A549 (cell line): ENCODE results near the gene SWSAP1.
"Not testable (repeated sequence)": the region's sequence is repeated elsewhere in the genome, so short reads cannot be mapped to it uniquely, and the experiment has no call there.

Experiments used
- CHD2 ChIP-seq: fragments of 150-350 bp; IDR thresholded peaks from 2 replicates; pipeline ENCODE4 v1.6.1; 2014; ENCODE audit warnings: low read length; ENCODE audit not compliant: partially characterized antibody
- POLR2AphosphoS2 ChIP-seq: conservative IDR thresholded peaks from 2 replicates; pipeline ENCODE4 v1.6.1; 2012; ENCODE audit warnings: low read length, improper control_type of control experiment, inconsistent platforms
- RAD21 ChIP-seq, 2 experiments: fragments of >200 bp in 1 of 2; sonication (Bioruptor Twin) in 1 of 2; formaldehyde crosslinking in 1 of 2; IDR thresholded peaks in 1 of 2; conservative IDR thresholded peaks in 1 of 2; 2 replicates in 1 of 2; 3 replicates in 1 of 2; pipeline ENCODE4 v1.6.1; 2012 to 2018; ENCODE audit warnings: inconsistent platforms in 1 of 2
- REST ChIP-seq: fragments of 200-600 bp; sonication (generic); IDR thresholded peaks from 2 replicates; pipeline ENCODE4 v1.6.1; 2016; ENCODE audit warnings: antibody characterized with exemption, mild to moderate bottlenecking, moderate library complexity
- ZSCAN20 ChIP-seq: fragments of 250-450 bp; sonication (Bioruptor Pico); IDR thresholded peaks from 2 replicates; pipeline ENCODE4 v1.8.0; 2022; ENCODE audit warnings: mild to moderate bottlenecking, moderate library complexity

GRCh38 chr19:11406703-11407236 is 32.3 kb downstream of the SWSAP1 start:
- TF ChIP-seq REST; CHD2; ZSCAN20 (CRISPR knock-in tag); POLR2AphosphoS2; RAD21 (conservative IDR thresholded peaks at IDR 0.05 in 1 of 2, IDR thresholded peaks at IDR 0.05 in 1 of 2): not testable (repeated sequence)
